RWPE2 (cell line): ENCODE measurements around the gene ZNF391.
"Not testable (repeated sequence)": the region's sequence is repeated elsewhere in the genome, so short reads cannot be mapped to it uniquely, and the experiment has no call there.

Experiments
- ATAC-seq: fragments of 200-7000 bp; cut with Tn5 transposase; 3 replicates; pipeline ENCODE4 v1.9.1; 2021; ENCODE audit warnings: low read depth
- DNase-seq: peaks from one replicate; pipeline ENCODE4 v3.0.0-alpha.2; 2020; ENCODE audit warnings: low spot score
- H3K27ac ChIP-seq: fragments of 450-650 bp; 2 replicates; pipeline ENCODE4 v1.5.1; 2017; ENCODE audit warnings: mild to moderate bottlenecking; ENCODE audit not compliant: poor library complexity, severe bottlenecking
- H3K27me3 ChIP-seq: fragments of 250-450 bp; sonication (Bioruptor Pico); 2 replicates; pipeline ENCODE4 v1.5.1; 2021; ENCODE audit warnings: mild to moderate bottlenecking, moderate library complexity; ENCODE audit not compliant: insufficient read depth, poor library complexity, severe bottlenecking
- H3K36me3 ChIP-seq: fragments of 250-450 bp; sonication (Bioruptor Pico); 2 replicates; pipeline ENCODE4 v1.5.1; 2020; ENCODE audit warnings: low read depth, mild to moderate bottlenecking, moderate library complexity
- H3K4me1 ChIP-seq: fragments of 250-450 bp; sonication (Bioruptor Pico); 2 replicates; pipeline ENCODE4 v1.5.1; 2021; ENCODE audit warnings: mild to moderate bottlenecking, moderate library complexity; ENCODE audit not compliant: insufficient read depth, poor library complexity, severe bottlenecking
- H3K4me3 ChIP-seq: fragments of 250-450 bp; sonication (Bioruptor Pico); 2 replicates; pipeline ENCODE4 v1.5.1; 2021; ENCODE audit warnings: mild to moderate bottlenecking, moderate library complexity; ENCODE audit not compliant: severe bottlenecking
- H3K9me3 ChIP-seq: fragments of 250-450 bp; sonication (Bioruptor Pico); 2 replicates; pipeline ENCODE4 v1.5.1; 2021; ENCODE audit warnings: mild to moderate bottlenecking, moderate library complexity; ENCODE audit not compliant: severe bottlenecking
- CTCF ChIP-seq: fragments of 450-650 bp; IDR thresholded peaks from one replicate; pipeline ENCODE4 v1.5.1; 2017; ENCODE audit warnings: mild to moderate bottlenecking, moderate library complexity; ENCODE audit not compliant: poor library complexity, severe bottlenecking

The ZNF391 gene

DNA sequence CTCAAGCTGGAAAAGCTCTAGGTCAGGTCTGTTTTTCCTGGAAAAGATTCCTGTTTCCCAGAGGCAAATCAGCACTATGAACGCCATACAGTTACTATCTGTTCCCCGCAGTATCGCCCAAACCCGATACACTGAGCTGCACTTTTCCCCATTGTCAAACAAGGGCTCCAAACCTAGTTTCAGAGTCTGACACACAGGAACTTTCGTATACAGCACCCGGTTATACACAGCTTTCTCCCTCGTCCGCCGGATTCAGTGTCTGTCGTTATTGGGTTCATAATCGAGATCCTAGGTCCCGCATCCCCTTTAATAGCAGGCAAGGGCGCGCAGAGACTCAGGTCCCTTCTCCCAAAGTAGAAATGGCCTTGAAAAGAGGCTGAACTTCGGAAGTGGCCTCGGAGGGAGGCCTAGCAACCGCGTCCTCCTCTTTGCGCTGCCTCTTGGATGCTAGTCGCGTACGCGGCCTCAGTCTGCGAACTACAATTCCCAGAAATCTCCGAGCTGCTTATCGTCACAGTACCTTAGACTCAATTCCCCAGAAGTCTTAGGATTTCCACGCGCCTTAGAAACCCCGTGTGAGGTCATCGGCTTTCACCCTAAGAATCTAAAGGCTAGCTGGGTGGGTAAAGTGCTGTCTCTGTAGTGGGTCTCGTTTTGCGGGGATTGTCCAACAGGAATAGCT is 34.2 kb downstream of the ZNF391 start:
- DNase-seq (no peak), ATAC-seq (no peak)
- H3K9me3 ChIP-seq: no peaks in the 10 kb centered on the region
- TF ChIP-seq CTCF: no peak
- no peaks in the 10 kb centered on the region for H3K4me1 ChIP-seq
- no peak overlapping the region for H3K27ac ChIP-seq
- H3K4me3 ChIP-seq: no peak overlapping the region
- H3K27me3 ChIP-seq: no peaks in the 10 kb centered on the region
- no peaks in the 10 kb centered on the region for H3K36me3 ChIP-seq

DNA sequence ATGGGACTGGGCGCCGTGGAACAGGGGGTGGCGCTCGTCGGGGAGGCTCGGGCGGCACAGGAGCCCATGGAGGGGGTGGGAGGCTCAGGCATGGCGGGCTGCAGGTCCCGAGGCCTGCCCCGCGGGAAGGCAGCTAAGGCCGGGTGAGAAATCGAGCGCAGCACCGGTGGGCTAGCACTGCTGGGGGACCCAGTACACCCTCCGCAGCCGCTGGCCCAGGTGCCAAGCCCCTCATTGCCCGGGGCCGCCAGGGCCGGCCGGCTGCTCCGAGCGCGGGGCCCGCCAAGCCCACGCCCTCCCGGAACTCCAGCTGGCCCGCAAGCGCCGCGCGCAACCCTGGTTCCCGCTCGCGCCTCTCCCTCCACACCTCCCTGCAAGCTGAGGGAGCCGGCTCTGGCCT is 36.3 kb downstream of the ZNF391 start:
- not testable (repeated sequence) for H3K36me3 ChIP-seq, DNase-seq, H3K27me3 ChIP-seq, H3K9me3 ChIP-seq, H3K4me1 ChIP-seq, H3K27ac ChIP-seq, H3K4me3 ChIP-seq, ATAC-seq

DNA sequence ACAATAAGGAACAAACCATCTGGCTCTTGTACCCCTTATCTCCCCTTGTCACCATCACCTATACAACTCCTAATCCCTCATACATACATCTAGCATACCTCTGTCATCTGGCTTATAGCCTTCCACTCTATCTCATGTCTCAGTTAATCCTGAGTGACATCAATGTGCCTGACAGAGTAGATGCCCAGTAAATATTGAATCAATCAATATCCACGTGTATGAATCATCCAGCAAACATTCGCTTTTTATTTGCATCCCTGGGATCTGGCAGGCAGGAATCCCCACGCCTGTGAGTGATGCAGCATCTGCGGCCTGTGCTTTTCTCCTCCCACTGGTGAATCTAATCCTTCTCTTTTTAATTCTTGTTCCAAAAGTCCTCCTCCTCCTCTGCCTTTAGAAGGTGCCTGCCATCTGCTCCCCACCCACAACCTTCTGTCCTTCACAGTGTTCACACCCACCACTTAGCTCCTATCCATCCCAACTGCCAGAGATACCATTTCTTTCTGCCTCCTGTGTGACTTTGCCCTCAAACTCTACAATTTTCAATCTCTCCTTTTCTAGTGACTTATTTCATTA is 37.6 kb downstream of the ZNF391 start:
- ATAC-seq: no peak
- Histone ChIP-seq H3K4me3 (no peak overlapping the region), H3K9me3 (no peaks in the 10 kb centered on the region)

GRCh38 chr6:27428502-27428901 is 39.9 kb downstream of the ZNF391 start:
- ATAC-seq: no peak
- no peak overlapping the region for H3K4me3 ChIP-seq
- DNase-seq: no peak
- no peaks in the 10 kb centered on the region for H3K27me3 ChIP-seq
- no peaks in the 10 kb centered on the region for H3K36me3 ChIP-seq
- no peak overlapping the region for H3K27ac ChIP-seq
- no peaks in the 10 kb centered on the region for H3K4me1 ChIP-seq
- H3K9me3 ChIP-seq: no peaks in the 10 kb centered on the region
- no peak for TF ChIP-seq CTCF

More for the DNA sequence above, 37.6 kb downstream of the ZNF391 start:
- H3K36me3 ChIP-seq: no peaks in the 10 kb centered on the region
- TF ChIP-seq CTCF: no peak
- no peak overlapping the region for H3K27ac ChIP-seq
- DNase-seq: no peak
- H3K27me3 ChIP-seq: no peaks in the 10 kb centered on the region
- H3K4me1 ChIP-seq: no peaks in the 10 kb centered on the region

DNA sequence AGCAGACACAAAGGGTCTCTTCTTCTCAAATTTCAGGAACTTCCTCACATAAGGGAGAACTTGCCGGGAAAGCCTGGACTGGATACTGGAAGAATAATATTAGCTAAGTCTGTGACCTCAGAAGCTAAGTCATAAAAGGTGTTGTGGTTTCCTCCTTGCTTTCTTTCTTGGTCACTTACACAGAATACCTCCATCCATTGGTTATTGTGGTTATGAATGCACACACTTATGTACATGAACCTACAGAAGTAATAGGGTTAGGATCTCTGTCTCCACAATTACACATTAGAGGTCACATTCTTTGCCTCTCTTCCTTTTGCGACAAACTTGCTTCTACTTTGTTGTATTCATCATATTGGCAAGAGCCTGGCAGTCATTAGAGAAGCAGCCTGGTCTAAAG is 40.4 kb downstream of the ZNF391 start:
- Histone ChIP-seq H3K4me3 (no peak overlapping the region), H3K9me3 (no peaks in the 10 kb centered on the region), H3K36me3 (no peaks in the 10 kb centered on the region), H3K4me1 (no peaks in the 10 kb centered on the region), H3K27ac (no peak overlapping the region), H3K27me3 (no peaks in the 10 kb centered on the region)
- TF ChIP-seq CTCF: no peak
- ATAC-seq: no peak
- no peak for DNase-seq
